Colonic mucosa (tissue), 4 donors: ENCODE results near the gene DCXR. TPM values are rescaled to one million over a fixed set of nuclear protein-coding genes. Genes with fewer than 3 reads are reported as not detected.

Experiments used
- DNase-seq: peaks from one replicate; pipeline ENCODE4 v3.0.0-alpha.2; 2020
- H3K27ac ChIP-seq: fragments of 200-600 bp; one replicate; pipeline ENCODE4 v1.8.0; 2021
- H3K27me3 ChIP-seq: fragments of 200-600 bp; one replicate; pipeline ENCODE4 v1.8.0; 2021
- H3K36me3 ChIP-seq: fragments of 200-600 bp; one replicate; pipeline ENCODE4 v1.8.0; 2021
- H3K4me1 ChIP-seq: fragments of 200-600 bp; one replicate; pipeline ENCODE4 v1.8.0; 2021; ENCODE audit warnings: mild to moderate bottlenecking
- H3K4me3 ChIP-seq: fragments of 200-600 bp; one replicate; pipeline ENCODE4 v1.8.0; 2021
- H3K9ac ChIP-seq, 2 donors: one replicate each; pipeline ENCODE4 v1.7.0; 2013; ENCODE audit warnings: control low read depth in 2 of 2, low read depth in 2 of 2, low read length in 2 of 2
- H3K9me3 ChIP-seq: fragments of 200-600 bp; one replicate; pipeline ENCODE4 v1.8.0; 2021
- intact Hi-C: fragments of 100-400 bp; cut with DNase I; formaldehyde crosslinking; loops from one replicate; pipeline ENCODE4 v1.14.1; 2022
- total RNA-seq, 2 donors: library from RNA; stranded (reverse); fragmentation: NEBNext Ultra II Directional in 1 of 2; extraction: Animal tissue kit (Norgen Biotek cat#: 25700) in 1 of 2; gene quantifications; one replicate each; pipeline ENCODE4 v1.2.1, GENCODE V29; 2021
- TF ChIP-seq, protein P1 (sequence below): fragments of 200-600 bp; IDR thresholded peaks from one replicate; pipeline ENCODE4 v1.8.0; 2022; ENCODE audit warnings: antibody characterized with exemption, mild to moderate bottlenecking
- donor health status: healthy.
- donor health status: DM: no; HTN: no; CAD: no.
- donor health status: DM: no; HTN: no; CAD: no.

Gene DCXR
- total RNA-seq, 2 donors from 2014 or later, result 115 to 183 TPM

DNA sequence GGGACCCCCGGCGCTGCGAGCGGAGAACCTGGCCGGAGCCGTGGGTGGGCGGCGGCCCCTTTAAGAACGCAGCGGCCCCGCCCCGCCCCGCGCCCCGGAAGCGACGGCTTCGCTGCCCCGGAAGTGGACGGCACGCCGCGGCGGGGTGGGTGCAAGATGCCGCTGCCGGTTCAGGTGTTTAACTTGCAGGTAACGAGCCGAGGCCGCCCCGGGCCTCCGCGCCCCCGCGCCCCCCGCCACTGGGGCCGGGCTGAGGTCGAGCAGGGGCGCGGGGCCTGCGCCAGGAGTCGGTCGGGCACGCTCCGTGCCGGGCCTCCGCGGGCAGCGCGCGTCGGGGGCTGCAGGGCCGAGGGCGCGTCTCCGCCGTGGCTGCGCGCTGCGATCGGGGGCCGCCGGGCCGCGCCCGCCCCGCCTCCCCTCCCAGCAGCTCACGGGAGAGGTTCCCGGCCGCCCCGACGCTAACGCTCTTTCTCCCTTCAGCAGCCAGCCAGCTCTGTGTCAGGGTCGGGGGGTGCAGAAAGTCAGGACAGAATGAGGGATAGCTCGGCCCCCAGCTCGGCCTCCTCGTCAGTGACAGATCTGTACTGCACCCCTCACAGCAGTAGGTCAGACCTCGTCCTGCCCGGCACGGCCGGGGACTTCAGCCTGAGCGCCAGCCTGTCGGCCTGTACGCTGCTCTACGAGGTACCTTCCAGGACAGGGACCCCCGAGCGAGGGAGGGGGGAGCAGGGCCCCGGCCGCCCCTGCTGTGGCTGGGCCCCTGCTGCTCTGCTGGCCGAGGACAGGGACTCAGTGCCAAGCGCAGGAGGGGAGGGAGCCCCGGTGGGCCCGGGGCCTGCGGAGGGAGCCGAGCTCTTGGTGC, 14.5 kb upstream of the DCXR start, which contains the start of the genes GPS1 and RFNG:
GPS1 (plus strand) TSS at position 123 of the 862 bp plus-strand sequence; CDS start at position 157, 34 bp downstream.
RFNG (minus strand) TSS at position 36 of the 862 bp plus-strand sequence. CDS start 45 bp downstream, outside the sequence.
- intact Hi-C loops, result no loop called here
- DNase-seq, result peak; percentile 84
- peaks cover 16% of the 10 kb centered on the region for H3K4me1 ChIP-seq
- no peak within 1 kb of the TSS for H3K27ac ChIP-seq
- H3K36me3 ChIP-seq, result no peaks in the 10 kb centered on the region
- H3K9me3 ChIP-seq, result no peaks in the 10 kb centered on the region
- TF ChIP-seq, protein P1, sequence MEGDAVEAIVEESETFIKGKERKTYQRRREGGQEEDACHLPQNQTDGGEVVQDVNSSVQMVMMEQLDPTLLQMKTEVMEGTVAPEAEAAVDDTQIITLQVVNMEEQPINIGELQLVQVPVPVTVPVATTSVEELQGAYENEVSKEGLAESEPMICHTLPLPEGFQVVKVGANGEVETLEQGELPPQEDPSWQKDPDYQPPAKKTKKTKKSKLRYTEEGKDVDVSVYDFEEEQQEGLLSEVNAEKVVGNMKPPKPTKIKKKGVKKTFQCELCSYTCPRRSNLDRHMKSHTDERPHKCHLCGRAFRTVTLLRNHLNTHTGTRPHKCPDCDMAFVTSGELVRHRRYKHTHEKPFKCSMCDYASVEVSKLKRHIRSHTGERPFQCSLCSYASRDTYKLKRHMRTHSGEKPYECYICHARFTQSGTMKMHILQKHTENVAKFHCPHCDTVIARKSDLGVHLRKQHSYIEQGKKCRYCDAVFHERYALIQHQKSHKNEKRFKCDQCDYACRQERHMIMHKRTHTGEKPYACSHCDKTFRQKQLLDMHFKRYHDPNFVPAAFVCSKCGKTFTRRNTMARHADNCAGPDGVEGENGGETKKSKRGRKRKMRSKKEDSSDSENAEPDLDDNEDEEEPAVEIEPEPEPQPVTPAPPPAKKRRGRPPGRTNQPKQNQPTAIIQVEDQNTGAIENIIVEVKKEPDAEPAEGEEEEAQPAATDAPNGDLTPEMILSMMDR, result no peak
- H3K9ac ChIP-seq, result peak within 1 kb of the TSS; percentile 77 to 88
- peak within 1 kb of the TSS; percentile 94 for H3K4me3 ChIP-seq
- H3K27me3 ChIP-seq, result no peaks in the 10 kb centered on the region

DNA sequence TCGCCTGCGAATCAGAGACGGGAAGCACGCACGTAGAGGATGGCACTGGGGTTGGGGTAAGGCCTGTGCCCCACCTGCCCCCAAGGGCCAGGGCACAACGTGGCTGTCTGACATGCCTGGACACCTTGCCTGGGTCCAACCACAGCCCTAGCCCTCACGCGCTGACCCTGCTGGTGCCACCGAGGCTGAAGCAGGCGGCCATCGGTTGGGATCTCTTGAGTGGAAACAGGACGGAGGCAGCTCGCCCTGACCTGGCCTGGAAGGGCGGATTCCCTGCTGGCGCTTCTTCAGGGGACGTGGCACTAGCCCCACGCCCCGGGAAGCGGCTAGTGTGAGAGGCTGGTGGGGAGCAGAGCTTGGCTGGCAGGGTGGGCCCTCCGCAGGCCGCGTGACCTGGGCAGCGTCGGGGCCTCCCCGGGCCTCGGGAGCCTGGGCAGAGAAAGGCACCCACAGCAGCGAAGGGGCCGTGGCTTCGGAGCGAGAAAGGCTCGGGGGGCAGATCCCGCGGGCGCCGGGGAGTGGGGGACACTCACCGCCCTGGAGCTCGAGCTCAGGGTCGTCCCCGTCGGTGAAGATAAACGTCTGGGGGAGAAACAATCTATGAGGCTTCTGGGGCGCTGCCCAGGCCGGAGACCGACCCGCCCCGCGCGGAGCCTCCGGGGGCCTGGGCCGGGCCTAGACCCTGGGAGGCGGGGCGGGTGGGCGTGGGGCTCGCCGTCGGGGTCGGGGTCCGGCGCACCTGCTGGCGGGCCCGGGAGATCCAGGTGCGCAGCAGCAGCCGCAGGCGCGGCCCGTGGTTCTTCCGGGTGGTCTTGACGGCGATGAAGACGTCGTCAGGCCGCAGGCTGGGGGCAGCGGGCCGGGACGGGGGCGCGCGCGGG, 13.5 kb upstream of the DCXR start:
- Histone ChIP-seq H3K4me1 (peaks cover 16% of the 10 kb centered on the region), H3K36me3 (no peaks in the 10 kb centered on the region)
- no peak for DNase-seq

DNA sequence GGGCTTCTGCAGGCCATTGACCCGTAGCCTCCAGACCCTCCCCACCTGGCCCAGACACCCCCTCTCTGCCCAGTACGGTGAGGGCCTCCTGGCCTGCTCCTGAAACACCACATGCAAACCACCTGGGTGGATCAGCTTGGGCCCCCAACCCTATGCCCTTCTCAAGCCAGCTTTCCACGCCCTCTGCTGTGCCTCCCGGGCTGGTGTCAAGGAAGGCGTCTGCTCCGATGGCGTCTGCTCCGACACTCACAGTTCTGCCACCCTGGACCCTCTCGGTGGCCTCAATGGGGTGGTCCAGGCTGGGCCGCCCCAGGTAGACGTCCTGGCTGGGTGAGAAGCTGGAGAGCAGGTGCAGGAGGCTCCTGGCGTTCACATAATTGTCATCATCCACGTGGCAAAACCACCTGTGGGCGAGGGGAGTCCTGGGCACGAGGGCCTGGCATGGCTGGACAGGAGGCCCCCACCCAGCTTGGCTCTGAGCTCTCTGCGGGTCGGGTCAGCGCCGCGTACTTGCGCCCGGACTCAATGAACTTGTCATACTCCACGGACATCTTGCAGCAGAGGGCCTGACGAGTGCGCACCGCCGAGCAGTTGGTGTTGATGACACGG, 12.8 kb upstream of the DCXR start:
- Histone ChIP-seq H3K36me3 (no peaks in the 10 kb centered on the region), H3K9ac (peak overlapping the region; percentile 69 to 70), H3K4me3 (peak overlapping the region; percentile 94), H3K27ac (no peak overlapping the region), H3K9me3 (no peaks in the 10 kb centered on the region), H3K4me1 (peaks cover 16% of the 10 kb centered on the region), H3K27me3 (no peaks in the 10 kb centered on the region)
- no peak for DNase-seq
- TF ChIP-seq, protein P1, result no peak
- intact Hi-C loops, result no loop called here

More for the DNA sequence above, 13.5 kb upstream of the DCXR start:
- Histone ChIP-seq H3K4me3 (peak overlapping the region; percentile 94), H3K9ac (peak overlapping the region; percentile 69 to 70), H3K9me3 (no peaks in the 10 kb centered on the region), H3K27me3 (no peaks in the 10 kb centered on the region), H3K27ac (no peak overlapping the region)
- TF ChIP-seq, protein P1, result no peak
- intact Hi-C loops, result no loop called here

DNA sequence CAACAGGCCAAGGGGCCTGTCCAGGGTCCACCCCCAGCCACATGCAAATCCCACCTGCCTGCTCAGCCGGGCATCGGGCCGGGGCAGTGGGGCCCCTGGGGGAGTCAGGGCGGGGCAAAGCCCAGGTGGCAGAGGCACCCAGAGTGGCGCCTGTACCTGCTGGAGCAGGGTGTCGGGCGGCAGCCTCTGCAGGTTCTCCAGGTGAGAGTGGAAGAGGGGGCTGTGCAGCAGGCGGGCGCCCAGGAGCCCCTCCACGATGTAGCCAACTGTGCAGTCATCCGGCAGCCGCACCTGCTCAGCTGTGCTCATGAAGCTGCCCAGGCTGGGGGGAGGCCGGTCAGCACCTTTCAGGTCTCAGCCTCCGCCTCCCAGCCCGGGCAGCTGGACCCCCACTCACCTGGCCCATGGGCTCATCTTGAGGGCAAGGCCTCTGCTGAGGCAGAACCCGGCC, 12.0 kb upstream of the DCXR start:
- intact Hi-C loops, result no loop called here
- H3K4me3 ChIP-seq, result no peak overlapping the region
- peaks cover 16% of the 10 kb centered on the region for H3K4me1 ChIP-seq
- H3K27ac ChIP-seq, result no peak overlapping the region
- H3K36me3 ChIP-seq, result no peaks in the 10 kb centered on the region
- TF ChIP-seq, protein P1, result no peak
- no peaks in the 10 kb centered on the region for H3K27me3 ChIP-seq
- no peak for DNase-seq
- no peaks in the 10 kb centered on the region for H3K9me3 ChIP-seq
- no peak overlapping the region for H3K9ac ChIP-seq

DNA sequence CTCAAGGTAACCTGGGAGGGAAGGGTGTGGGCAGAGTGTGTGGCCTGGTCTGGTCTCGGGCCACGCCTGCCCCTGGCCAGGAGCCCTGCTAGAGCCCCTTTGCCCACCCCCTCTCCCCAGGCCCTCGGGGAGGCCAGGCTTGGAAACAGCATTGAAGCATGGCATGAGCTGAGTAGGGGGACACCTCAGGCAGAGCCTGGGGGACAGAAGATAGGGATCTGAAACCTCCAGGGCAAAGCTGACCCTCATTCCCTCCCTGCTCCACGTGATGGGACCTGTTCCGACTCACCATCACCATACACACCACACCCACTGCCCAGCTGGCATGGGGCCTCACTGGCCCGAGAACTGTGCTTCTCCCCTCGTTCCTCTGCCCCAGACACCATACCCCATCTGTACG, 11.6 kb upstream of the DCXR start:
- Histone ChIP-seq H3K9me3 (no peaks in the 10 kb centered on the region), H3K27me3 (no peaks in the 10 kb centered on the region), H3K36me3 (no peaks in the 10 kb centered on the region), H3K27ac (no peak overlapping the region), H3K4me3 (no peak overlapping the region), H3K9ac (no peak overlapping the region), H3K4me1 (peaks cover 16% of the 10 kb centered on the region)
- TF ChIP-seq, protein P1, result no peak
- no peak for DNase-seq
- intact Hi-C loops, result no loop called here
